Smooth muscle cell (in vitro differentiated cells): ENCODE measurements around the gene HSD11B2. TPM values are rescaled to one million over a fixed set of nuclear protein-coding genes. Genes with fewer than 3 reads are reported as not detected.

Experiments used
- DNase-seq: peaks from one replicate; lab custom pipeline; 2025; ENCODE audit not compliant: unreplicated experiment; lab: John Stamatoyannopoulos, UW
- H2AFZ ChIP-seq: fragments of 200-600 bp; sonication (generic); 2 replicates; pipeline ENCODE4 v1.6.0; 2016; ENCODE audit warnings: antibody characterized with exemption, low read depth, mild to moderate bottlenecking
- H3F3A ChIP-seq: fragments of 200-600 bp; sonication (generic); 2 replicates; pipeline ENCODE4 v1.6.0; 2017; ENCODE audit warnings: antibody characterized with exemption, low read depth
- H3K27ac ChIP-seq: fragments of 200-600 bp; sonication (generic); 2 replicates; pipeline ENCODE4 v1.5.1; 2016; ENCODE audit warnings: low read depth, mild to moderate bottlenecking
- H3K27me3 ChIP-seq: fragments of 200-600 bp; sonication (generic); 2 replicates; pipeline ENCODE4 v1.6.1; 2016; ENCODE audit warnings: low read depth, mild to moderate bottlenecking
- H3K36me3 ChIP-seq: fragments of 200-600 bp; sonication (generic); 2 replicates; pipeline ENCODE4 v1.5.1; 2016; ENCODE audit warnings: low read depth
- H3K4me1 ChIP-seq: fragments of 200-600 bp; sonication (generic); 2 replicates; pipeline ENCODE4 v1.5.1; 2016; ENCODE audit warnings: low read depth
- H3K4me2 ChIP-seq: fragments of 200-600 bp; sonication (generic); 2 replicates; pipeline ENCODE4 v1.6.0; 2016; ENCODE audit warnings: mild to moderate bottlenecking
- H3K4me3 ChIP-seq: fragments of 200-600 bp; sonication (generic); 2 replicates; pipeline ENCODE4 v1.5.1; 2016; ENCODE audit warnings: mild to moderate bottlenecking
- H3K79me2 ChIP-seq: fragments of 200-600 bp; sonication (generic); 2 replicates; pipeline ENCODE4 v1.6.0; 2016; ENCODE audit warnings: low read depth, mild to moderate bottlenecking
- H3K9ac ChIP-seq: fragments of 200-600 bp; sonication (generic); 2 replicates; pipeline ENCODE4 v1.6.0; 2016; ENCODE audit warnings: low read depth
- H3K9me3 ChIP-seq: fragments of 200-600 bp; sonication (generic); replicated peaks from 2 replicates; pipeline ENCODE4 v1.5.1; 2016; ENCODE audit warnings: low read depth
- H4K20me1 ChIP-seq: fragments of 200-600 bp; sonication (generic); 2 replicates; pipeline ENCODE4 v1.6.0; 2016; ENCODE audit warnings: low read depth
- CTCF ChIP-seq: fragments of 200-600 bp; sonication (generic); IDR thresholded peaks from 2 replicates; pipeline ENCODE4 v1.5.1; 2017; ENCODE audit warnings: borderline replicate concordance, mild to moderate bottlenecking, antibody characterized with exemption; ENCODE audit not compliant: insufficient read depth, poor library complexity, severe bottlenecking
- WGBS: methylation state at CpG from one replicate; pipeline ENCODE4 v1.1.7; 2016; ENCODE audit warnings: low lambda C conversion rate; 5-methylcytosine and 5-hydroxymethylcytosine counted together
- polyA plus RNA-seq: library from polyadenylated mRNA; unstranded; fragments of >200 nt; fragmentation: Nextera tagmentation; extraction: Ambion mirVana; gene quantifications from 2 replicates; pipeline ENCODE4 v1.2.1, GENCODE V29; 2016
- total RNA-seq: library from RNA; depleted of rRNA; stranded (reverse); fragments of >200 nt; gene quantifications from 2 replicates; pipeline ENCODE4 v1.2.3, GENCODE V29; 2014

HSD11B2 gene
- total and polyA plus RNA-seq, 2 experiments from 2014 or later, result not detected

- Histone ChIP-seq H3K4me1 (peaks cover 25% of the 10 kb centered on the region), H4K20me1 (no peaks in the 10 kb centered on the region), H3K36me3 (no peaks in the 10 kb centered on the region), H3K9me3 (no peaks in the 10 kb centered on the region), H3K4me3 (peak overlapping the region; percentile 41), H3K79me2 (no peaks in the 10 kb centered on the region), H2AFZ (no peak overlapping the region), H3K27ac (no peak overlapping the region), H3K27me3 (peaks cover 15% of the 10 kb centered on the region), H3F3A (no peaks in the 10 kb centered on the region), H3K9ac (peak overlapping the region; percentile 34), H3K4me2 (peak overlapping the region; percentile 88)
- DNase-seq, result no peak
- TF ChIP-seq CTCF, result no peak
- 88% methylated on average over 17 of the region's 18 CpGs for WGBS
These were observed 38.4 kb upstream of the HSD11B2 start for GRCh38 chr16:67392301-67393059.

GRCh38 chr16:67393111-67393787 is 37.7 kb upstream of the HSD11B2 start, which contains the start of gene TPPP3:
TSS of gene TPPP3 (minus strand) at chr16:67393498. CDS start at chr16:67391111, 2,387 bp downstream.
- WGBS, result 11% methylated on average over 31 of the region's 56 CpGs
- no peaks in the 10 kb centered on the region for H3K79me2 ChIP-seq
- H3K4me2 ChIP-seq, result peak within 1 kb of the TSS; percentile 88
- peak within 1 kb of the TSS; percentile 41 for H3K4me3 ChIP-seq
- H3F3A ChIP-seq, result no peaks in the 10 kb centered on the region
- H2AFZ ChIP-seq, result peak within 1 kb of the TSS; percentile 57
- no peaks in the 10 kb centered on the region for H3K36me3 ChIP-seq
- peak within 1 kb of the TSS; percentile 71 for H3K9ac ChIP-seq
- peaks cover 25% of the 10 kb centered on the region for H3K4me1 ChIP-seq
- peak; percentile 46 for TF ChIP-seq CTCF
- H3K27ac ChIP-seq, result peak within 1 kb of the TSS; percentile 11
- H4K20me1 ChIP-seq, result no peaks in the 10 kb centered on the region
- peak; percentile 76 for DNase-seq
- peaks cover 13% of the 10 kb centered on the region for H3K27me3 ChIP-seq
- no peaks in the 10 kb centered on the region for H3K9me3 ChIP-seq

- H3K4me3 ChIP-seq, result peak overlapping the region; percentile 41
- H3K27ac ChIP-seq, result peak overlapping the region; percentile 11
- H3K4me2 ChIP-seq, result peak overlapping the region; percentile 88
- H3K36me3 ChIP-seq, result no peaks in the 10 kb centered on the region
- H3F3A ChIP-seq, result no peaks in the 10 kb centered on the region
- H4K20me1 ChIP-seq, result no peaks in the 10 kb centered on the region
- H3K79me2 ChIP-seq, result no peaks in the 10 kb centered on the region
- peaks cover 25% of the 10 kb centered on the region for H3K4me1 ChIP-seq
- no peak for DNase-seq
- H3K9me3 ChIP-seq, result no peaks in the 10 kb centered on the region
- peak overlapping the region; percentile 71 for H3K9ac ChIP-seq
- peak overlapping the region; percentile 57 for H2AFZ ChIP-seq
- TF ChIP-seq CTCF, result no peak
- H3K27me3 ChIP-seq, result peaks cover 13% of the 10 kb centered on the region
- 14% methylated on average over 11 of the region's 20 CpGs for WGBS
These were observed 37.1 kb upstream of the HSD11B2 start for GRCh38 chr16:67393788-67394154.
